HL-60 (cell line): ENCODE data around the gene DNAJC8.

Experiments
- DNase-seq, 2 experiments: peaks; one replicate each; pipeline ENCODE4 v3.0.0-alpha.2; 2010 to 2020; ENCODE audit warnings: low read depth in 1 of 2, low spot score in 1 of 2
- H3K27ac ChIP-seq: fragments of 250-450 bp; sonication (Bioruptor Pico); replicated peaks from 2 replicates; pipeline ENCODE4 v1.5.1; 2020; ENCODE audit warnings: mild to moderate bottlenecking, moderate library complexity
- H3K27me3 ChIP-seq: fragments of 250-450 bp; sonication (Bioruptor Pico); 2 replicates; pipeline ENCODE4 v1.5.1; 2021; ENCODE audit warnings: mild to moderate bottlenecking, moderate library complexity; ENCODE audit not compliant: insufficient read depth, poor library complexity, severe bottlenecking
- H3K4me3 ChIP-seq: replicated peaks from 2 replicates; pipeline ENCODE4 v1.5.1; 2011; ENCODE audit warnings: mild to moderate bottlenecking, control low read depth, low read length; ENCODE audit not compliant: insufficient read depth
- CTCF ChIP-seq: IDR thresholded peaks from one replicate; pipeline ENCODE4 v1.5.1; 2011; ENCODE audit warnings: low read length, control low read depth, inconsistent platforms; ENCODE audit not compliant: insufficient read depth
- GABPA ChIP-seq: IDR thresholded peaks from 2 replicates; pipeline ENCODE4 v1.6.1; 2012; ENCODE audit warnings: low read depth
- POLR2AphosphoS5 ChIP-seq: IDR thresholded peaks from 2 replicates; pipeline ENCODE4 v1.6.1; 2012; ENCODE audit warnings: low read depth
- REST ChIP-seq: IDR thresholded peaks from 2 replicates; pipeline ENCODE4 v1.6.1; 2012; ENCODE audit warnings: low read depth; ENCODE audit not compliant: insufficient replicate concordance
- SPI1 ChIP-seq: IDR thresholded peaks from 2 replicates; pipeline ENCODE4 v1.6.1; 2012; ENCODE audit warnings: low read depth, mild to moderate bottlenecking, borderline replicate concordance

The DNAJC8 gene

GRCh38 chr1:28159243-28159642 is 73.6 kb downstream of the DNAJC8 start:
- no peak for TF ChIP-seq GABPA
- TF ChIP-seq POLR2AphosphoS5, result no peak
- TF ChIP-seq CTCF, result no peak
- no peak for TF ChIP-seq SPI1
- TF ChIP-seq REST, result no peak
- Histone ChIP-seq H3K27me3 (no peaks in the 10 kb centered on the region), H3K4me3 (no peak overlapping the region), H3K27ac (peak overlapping the region; percentile 43; the same call in 1 of the 2 replicates)
- DNase-seq, result no peak

DNA sequence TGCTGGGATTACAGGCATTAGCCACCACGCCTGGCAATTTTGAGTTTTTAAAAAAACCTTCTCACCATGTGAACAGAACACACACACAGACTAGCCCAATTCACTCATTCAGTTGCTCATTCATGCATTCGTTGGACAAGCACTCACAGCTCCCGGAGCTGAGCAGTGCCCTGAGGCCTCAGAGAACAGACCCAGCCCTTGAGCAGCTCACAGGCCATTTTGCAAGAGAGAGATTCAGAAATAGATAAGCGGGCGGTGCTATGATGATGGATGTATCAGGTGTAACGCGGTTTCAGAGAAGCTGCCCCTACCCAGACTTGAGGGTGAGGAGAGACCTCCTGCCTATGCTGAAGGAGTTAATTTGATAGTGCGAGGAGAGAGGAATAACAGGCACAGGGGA is 74.9 kb downstream of the DNAJC8 start:
- H3K27me3 ChIP-seq, result no peaks in the 10 kb centered on the region
- H3K27ac ChIP-seq, result peak overlapping the region; percentile 59; the same call in 1 of the 2 replicates
- DNase-seq, result no peak
- no peak overlapping the region for H3K4me3 ChIP-seq
- TF ChIP-seq POLR2AphosphoS5 (no peak), REST (no peak), SPI1 (no peak), GABPA (no peak), CTCF (no peak)

GRCh38 chr1:28156821-28157220 is 76.0 kb downstream of the DNAJC8 start:
- Histone ChIP-seq H3K27ac (peak overlapping the region; percentile 59), H3K4me3 (no peak overlapping the region), H3K27me3 (no peaks in the 10 kb centered on the region)
- DNase-seq, result peak; percentile 88 to 94
- TF ChIP-seq GABPA (0 out of 2 replicates have a peak, but pooled peaks have one; percentile 19), SPI1 (peak; percentile 73; the same call in 1 of the 2 replicates), CTCF (no peak), REST (no peak), POLR2AphosphoS5 (peak; percentile 85)
